Measurements from ENCODE around the gene FLYWCH2. TPM values are rescaled to one million over a fixed set of nuclear protein-coding genes. Genes with fewer than 3 reads are reported as not detected.

The FLYWCH2 gene
- total and polyA plus RNA-seq, 2 experiments from 2014 or later, result 30.9 to 45.0 TPM

- Histone ChIP-seq H2AFZ (no peak overlapping the region), H3K4me2 (no peak overlapping the region), H3K79me2 (replicated peaks; ENCODE audit: insufficient read depth) (no peaks in the 10 kb centered on the region), H4K20me1 (replicated peaks; ENCODE audit: insufficient read depth) (no peaks in the 10 kb centered on the region), H3F3A (replicated peaks; ENCODE audit: low read depth) (no peaks in the 10 kb centered on the region), H3K4me3 (no peak overlapping the region), H3K27ac (ENCODE audit: low read depth) (no peak overlapping the region), H3K27me3 (ENCODE audit: insufficient read depth) (peaks cover 40% of the 10 kb centered on the region), H3K36me3 (ENCODE audit: insufficient read depth) (no peaks in the 10 kb centered on the region), H3K9me2 (ENCODE audit: insufficient read depth) (no peaks in the 10 kb centered on the region), H3K4me1 (ENCODE audit: insufficient read depth) (peaks cover 3% of the 10 kb centered on the region; the same call in 1 of the 2 replicates)
- no peak overlapping the region for H3K27ac Mint-ChIP-seq
- H3K4me3 Mint-ChIP-seq, result no peak overlapping the region
- ATAC-seq (no peak), DNase-seq (ENCODE audit: low spot score) (peak; percentile 59)
- H3K36me3 Mint-ChIP-seq (ENCODE audit: low read depth), result 0 out of 3 replicates have a peak, but pooled peaks cover 4% of the 10 kb centered on the region
- H3K9me3 Mint-ChIP-seq, result peaks cover 11% of the 10 kb centered on the region
- no peak for TF ChIP-seq ZNF114 (CRISPR knock-in tag; IDR thresholded peaks at IDR 0.05)
- peak; percentile 100 for TF ChIP-seq ZNF331 (CRISPR knock-in tag; IDR thresholded peaks at IDR 0.05; ENCODE audit: low read depth)
- TF ChIP-seq REST (IDR thresholded peaks at IDR 0.05; ENCODE audit: unreplicated experiment), result peak; percentile 88
- TF ChIP-seq JUNB (IDR thresholded peaks at IDR 0.05; ENCODE audit: unreplicated experiment), result no peak
- TF ChIP-seq NANOG (IDR thresholded peaks at IDR 0.05; ENCODE audit: borderline replicate concordance), result no peak
- no peak for TF ChIP-seq ETS1 (IDR thresholded peaks at IDR 0.05)
- H3K27me3 Mint-ChIP-seq (ENCODE audit: insufficient read depth, low read depth, poor library complexity), result peaks cover 29% of the 10 kb centered on the region
- H3K4me1 Mint-ChIP-seq, result peaks cover 3% of the 10 kb centered on the region
Observed at GRCh38 chr16:2860826-2861567, 22.0 kb upstream of the FLYWCH2 start.

- H3K27me3 Mint-ChIP-seq (ENCODE audit: insufficient read depth, low read depth, poor library complexity), result peaks cover 25% of the 10 kb centered on the region
- no peaks in the 10 kb centered on the region for H3F3A ChIP-seq (replicated peaks; ENCODE audit: low read depth)
- H2AFZ ChIP-seq, result no peak overlapping the region
- H4K20me1 ChIP-seq (replicated peaks; ENCODE audit: insufficient read depth), result no peaks in the 10 kb centered on the region
- H3K4me3 Mint-ChIP-seq, result no peak overlapping the region
- H3K4me1 ChIP-seq (ENCODE audit: insufficient read depth), result peaks cover 5% of the 10 kb centered on the region; the same call in 1 of the 2 replicates
- H3K4me3 ChIP-seq, result no peak overlapping the region
- TF ChIP-seq EZH2 (IDR thresholded peaks at IDR 0.05; ENCODE audit: low read depth, unreplicated experiment) (no peak), CREB1 (CRISPR knock-in tag; IDR thresholded peaks at IDR 0.05; ENCODE audit: low read depth) (no peak), ZNF462 (CRISPR knock-in tag; IDR thresholded peaks at IDR 0.05) (no peak), POLR2AphosphoS5 (IDR thresholded peaks at IDR 0.05; ENCODE audit: low read depth) (no peak)
- peaks cover 52% of the 10 kb centered on the region for H3K27me3 ChIP-seq (ENCODE audit: insufficient read depth)
- no peaks in the 10 kb centered on the region for H3K79me2 ChIP-seq (replicated peaks; ENCODE audit: insufficient read depth)
- no peaks in the 10 kb centered on the region for H3K36me3 ChIP-seq (ENCODE audit: insufficient read depth)
- H3K36me3 Mint-ChIP-seq (ENCODE audit: low read depth), result 0 out of 3 replicates have a peak, but pooled peaks cover 4% of the 10 kb centered on the region
- no peak overlapping the region for H3K27ac ChIP-seq (ENCODE audit: low read depth)
- no peak overlapping the region for H3K27ac Mint-ChIP-seq
- ATAC-seq (no peak), DNase-seq (ENCODE audit: low spot score) (no peak)
- H3K9me3 Mint-ChIP-seq, result peaks cover 6% of the 10 kb centered on the region
- no peaks in the 10 kb centered on the region; the same call in 1 of the 2 replicates for H3K9me2 ChIP-seq (ENCODE audit: insufficient read depth)
- H3K4me1 Mint-ChIP-seq, result no peaks in the 10 kb centered on the region
- no peak overlapping the region for H3K4me2 ChIP-seq
Observed at GRCh38 chr16:2865651-2866050, 17.4 kb upstream of the FLYWCH2 start.
